Measurements from ENCODE around the gene ZNF280B.
"Not testable (repeated sequence)": the region's sequence is repeated elsewhere in the genome, so short reads cannot be mapped to it uniquely, and the experiment has no call there.

Gene ZNF280B

GRCh38 chr22:22507743-22508273 lies 734 bp downstream of the ZNF280B start:
- DNase-seq (ENCODE audit: low read depth in 2 of 2): no peak

- DNase-seq (ENCODE audit: low read depth in 2 of 2): no peak
These were observed 1.8 kb downstream of the ZNF280B start for GRCh38 chr22:22506736-22507135.

- DNase-seq (ENCODE audit: low read depth in 2 of 2): no peak
These were observed 10.3 kb downstream of the ZNF280B start for GRCh38 chr22:22498267-22498666.

GRCh38 chr22:22491589-22491988 lies 17.0 kb downstream of the ZNF280B start:
- not testable (repeated sequence) for DNase-seq (ENCODE audit: low read depth in 2 of 2)

GRCh38 chr22:22488736-22489135 lies 19.8 kb downstream of the ZNF280B start:
- DNase-seq (ENCODE audit: low read depth in 2 of 2): no peak

GRCh38 chr22:22487869-22488597 lies 20.5 kb downstream of the ZNF280B start:
- no peak for DNase-seq (ENCODE audit: low read depth in 2 of 2)

- DNase-seq (ENCODE audit: low read depth in 2 of 2): no peak
These were observed 21.5 kb downstream of the ZNF280B start for GRCh38 chr22:22487059-22487458.

- DNase-seq (ENCODE audit: low read depth in 2 of 2): no peak
These were observed 22.2 kb downstream of the ZNF280B start for GRCh38 chr22:22486132-22486899.

GRCh38 chr22:22485524-22485923 lies 23.0 kb downstream of the ZNF280B start:
- DNase-seq (ENCODE audit: low read depth in 2 of 2): no peak

- no peak for DNase-seq (ENCODE audit: low read depth in 2 of 2)
These were observed 24.5 kb downstream of the ZNF280B start for GRCh38 chr22:22484023-22484422.

GRCh38 chr22:22480940-22481339 lies 27.6 kb downstream of the ZNF280B start:
- DNase-seq (ENCODE audit: low read depth in 2 of 2): no peak

- peak; percentile 13 to 23 for DNase-seq (ENCODE audit: low read depth in 2 of 2)
These were observed 28.5 kb downstream of the ZNF280B start for GRCh38 chr22:22479999-22480532.

- DNase-seq (ENCODE audit: low read depth in 2 of 2): no peak
These were observed 29.4 kb downstream of the ZNF280B start for GRCh38 chr22:22479116-22479515.

GRCh38 chr22:22478470-22478869 lies 30.1 kb downstream of the ZNF280B start:
- DNase-seq (ENCODE audit: low read depth in 2 of 2): no peak

- DNase-seq (ENCODE audit: low read depth in 2 of 2): no peak
These were observed 33.8 kb downstream of the ZNF280B start for GRCh38 chr22:22474733-22475132.

GRCh38 chr22:22471104-22471503 lies 37.4 kb downstream of the ZNF280B start:
- DNase-seq (ENCODE audit: low read depth in 2 of 2): not testable (repeated sequence)

GRCh38 chr22:22469527-22469926 lies 39.0 kb downstream of the ZNF280B start:
- no peak for DNase-seq (ENCODE audit: low read depth in 2 of 2)

GRCh38 chr22:22468794-22469469 lies 39.6 kb downstream of the ZNF280B start:
- not testable (repeated sequence) for DNase-seq (ENCODE audit: low read depth in 2 of 2)

GRCh38 chr22:22467112-22467511 lies 41.4 kb downstream of the ZNF280B start:
- no peak for DNase-seq (ENCODE audit: low read depth in 2 of 2)

GRCh38 chr22:22465782-22466181 lies 42.8 kb downstream of the ZNF280B start:
- no peak for DNase-seq (ENCODE audit: low read depth in 2 of 2)

GRCh38 chr22:22465094-22465602 lies 43.4 kb downstream of the ZNF280B start:
- DNase-seq (ENCODE audit: low read depth in 2 of 2): no peak

- no peak for DNase-seq (ENCODE audit: low read depth in 2 of 2)
These were observed 43.9 kb downstream of the ZNF280B start for GRCh38 chr22:22464541-22465054.

All from fibroblast of skin of left biceps (primary cell).